NCI-H1694 treated with DMSO at 0.1 percent for 48 hours (cell line): ENCODE results near the gene MAN1C1.

Experiments
- DNase-seq: peaks from one replicate; lab custom pipeline; 2025; lab: John Stamatoyannopoulos, UW

MAN1C1 gene

DNA sequence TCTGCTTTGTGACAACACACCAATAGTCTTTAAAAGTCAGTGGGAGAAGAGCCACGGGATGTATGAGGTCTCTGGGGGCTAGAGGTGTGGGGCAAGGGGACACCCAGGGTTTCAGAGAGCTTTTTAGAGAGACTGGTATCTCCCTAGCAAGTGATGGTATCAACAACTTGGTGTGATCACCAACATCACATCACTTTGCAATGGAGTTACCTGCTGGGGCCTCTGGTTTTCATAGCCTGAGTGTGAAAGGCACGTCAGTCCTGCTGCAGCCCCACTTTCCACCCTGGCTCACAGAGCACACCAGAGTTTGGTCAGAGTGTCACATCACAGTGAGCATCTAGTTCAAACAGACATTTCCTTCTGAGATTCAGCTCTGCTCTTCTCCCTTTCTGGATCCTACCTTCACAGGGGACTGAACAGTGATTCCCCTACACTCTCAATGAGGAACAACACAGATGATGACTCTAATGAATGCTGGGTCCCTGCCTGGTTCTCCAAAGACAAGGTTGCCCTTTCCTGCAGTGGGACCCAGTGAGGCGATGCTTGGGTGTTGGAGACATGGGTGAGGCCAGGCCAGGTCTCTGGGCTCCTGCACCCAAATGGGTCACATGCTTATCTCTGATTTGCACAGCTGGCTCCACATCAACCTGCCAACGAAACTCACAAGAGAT, 2.0 kb upstream of the MAN1C1 start:
- no peak for DNase-seq

DNA sequence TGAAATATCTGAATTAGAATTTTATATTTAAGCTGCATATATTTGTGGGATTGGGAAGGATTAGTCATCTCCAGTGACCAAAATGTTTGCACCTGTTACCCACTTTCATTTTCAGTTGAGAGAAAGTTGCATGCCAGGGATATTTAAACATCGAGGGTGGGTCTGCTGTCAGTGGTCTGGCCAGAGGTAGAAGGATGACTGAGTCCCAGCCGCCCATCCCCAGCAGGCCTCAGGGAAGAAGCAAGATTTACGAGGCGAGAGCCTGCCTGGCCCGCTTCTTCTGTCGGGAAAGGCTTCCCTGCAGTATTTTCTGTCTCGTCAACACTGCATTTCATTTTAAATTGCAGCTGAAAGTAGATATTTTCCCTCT, 1.4 kb upstream of the MAN1C1 start:
- no peak for DNase-seq

DNA sequence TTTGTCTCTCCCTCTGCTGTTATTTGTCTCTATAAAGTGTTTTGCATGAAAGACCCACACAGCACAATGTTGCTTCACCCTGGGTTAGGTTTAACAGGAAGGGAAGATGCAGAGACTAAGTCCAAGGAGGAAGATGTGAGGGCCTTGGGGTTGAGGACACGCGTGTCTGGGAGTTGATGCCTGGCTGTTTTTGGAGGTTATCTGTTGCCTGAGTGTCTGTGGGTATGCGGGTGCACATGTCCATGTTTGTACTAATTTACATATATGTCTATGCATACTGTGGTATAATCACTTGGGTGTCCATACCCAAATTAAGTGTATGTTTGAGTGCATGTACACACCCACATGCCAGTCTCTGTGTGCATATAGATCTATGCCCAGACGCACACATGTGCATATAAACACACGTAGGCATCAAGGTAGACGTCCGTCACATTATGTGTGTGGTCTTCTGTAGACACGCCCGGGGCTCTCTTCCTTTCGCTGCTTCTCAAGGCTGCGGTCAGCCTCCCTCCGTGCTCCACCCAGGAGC, 962 bp upstream of the MAN1C1 start:
- DNase-seq, result no peak

DNA sequence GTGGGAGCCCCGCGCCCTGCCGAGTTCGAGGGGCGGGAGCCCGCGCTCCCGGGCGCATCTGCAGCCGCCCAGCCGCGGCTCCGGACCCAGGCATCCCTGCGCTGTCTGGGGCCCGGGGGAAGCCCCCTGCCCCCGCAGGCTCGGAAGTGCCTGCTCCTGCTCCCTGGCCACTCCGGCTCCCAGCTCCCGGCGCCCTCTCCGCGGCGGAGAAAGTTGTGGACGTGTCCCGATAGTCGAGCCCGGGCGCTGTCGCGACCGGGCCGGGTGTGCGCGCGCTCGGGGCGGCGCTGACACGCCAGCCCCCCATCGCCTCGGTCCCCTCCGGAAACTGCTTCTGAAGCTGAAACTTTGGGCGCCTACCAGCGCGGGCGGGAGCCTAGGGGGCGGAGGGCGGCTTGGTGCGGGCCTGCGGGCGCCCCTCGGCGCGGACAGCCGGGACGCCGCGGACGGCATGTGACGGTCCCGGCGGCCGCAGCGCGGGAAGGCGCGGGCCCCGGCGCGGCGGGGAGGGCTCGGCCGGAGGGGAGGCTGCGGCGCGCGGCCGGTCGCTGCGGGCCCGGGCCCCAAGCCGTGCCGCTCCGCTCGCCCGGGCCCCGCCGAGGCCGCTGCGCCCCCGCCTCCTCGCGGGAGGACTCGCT, 515 bp downstream of the MAN1C1 start:
- no peak for DNase-seq

DNA sequence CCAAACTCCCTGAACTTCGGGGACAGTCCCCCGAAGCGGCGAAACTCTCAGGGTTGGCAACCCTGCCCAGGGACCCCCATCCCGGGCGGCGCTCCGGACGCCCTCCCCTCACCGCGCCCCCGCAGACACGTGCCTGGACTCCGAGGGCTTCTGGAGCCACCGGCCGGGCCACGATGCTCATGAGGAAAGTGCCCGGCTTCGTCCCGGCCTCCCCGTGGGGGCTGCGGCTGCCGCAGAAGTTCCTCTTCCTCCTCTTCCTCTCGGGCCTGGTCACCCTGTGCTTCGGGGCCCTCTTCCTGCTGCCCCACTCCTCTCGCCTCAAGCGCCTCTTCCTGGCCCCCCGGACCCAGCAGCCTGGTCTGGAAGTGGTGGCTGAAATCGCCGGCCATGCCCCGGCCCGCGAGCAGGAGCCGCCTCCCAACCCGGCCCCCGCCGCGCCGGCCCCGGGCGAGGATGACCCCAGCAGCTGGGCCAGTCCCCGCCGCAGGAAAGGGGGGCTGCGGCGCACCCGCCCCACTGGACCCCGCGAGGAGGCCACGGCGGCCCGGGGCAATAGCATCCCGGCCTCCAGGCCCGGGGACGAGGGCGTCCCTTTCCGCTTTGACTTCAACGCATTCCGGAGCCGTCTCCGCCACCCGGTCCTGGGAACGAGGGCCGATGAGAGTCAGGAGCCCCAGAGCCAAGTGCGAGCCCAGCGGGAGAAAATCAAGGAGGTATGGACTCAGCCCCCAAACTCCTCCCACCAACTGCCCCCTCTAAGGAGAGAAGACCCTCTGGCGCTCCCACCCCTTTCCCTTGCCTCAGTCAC, 1.2 kb downstream of the MAN1C1 start:
- no peak for DNase-seq

DNA sequence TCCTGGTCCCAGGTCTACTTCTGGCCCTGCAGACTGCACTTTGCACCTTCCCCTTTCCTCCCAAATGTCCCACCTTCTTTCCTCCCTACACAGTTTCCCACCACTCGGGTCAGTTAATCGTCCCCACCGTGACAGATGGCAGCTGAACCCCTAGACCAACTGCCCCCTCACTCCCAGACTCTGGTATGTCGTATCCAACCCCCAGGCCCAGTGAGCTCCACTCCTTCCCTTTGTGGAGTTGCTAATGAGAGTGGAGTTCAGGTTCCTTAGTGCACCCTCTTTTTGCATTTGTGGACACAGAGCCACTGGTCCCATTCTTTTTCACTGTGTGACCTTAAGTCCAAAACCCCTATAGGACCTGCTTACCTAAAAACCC, 1.8 kb downstream of the MAN1C1 start:
- DNase-seq, result no peak

DNA sequence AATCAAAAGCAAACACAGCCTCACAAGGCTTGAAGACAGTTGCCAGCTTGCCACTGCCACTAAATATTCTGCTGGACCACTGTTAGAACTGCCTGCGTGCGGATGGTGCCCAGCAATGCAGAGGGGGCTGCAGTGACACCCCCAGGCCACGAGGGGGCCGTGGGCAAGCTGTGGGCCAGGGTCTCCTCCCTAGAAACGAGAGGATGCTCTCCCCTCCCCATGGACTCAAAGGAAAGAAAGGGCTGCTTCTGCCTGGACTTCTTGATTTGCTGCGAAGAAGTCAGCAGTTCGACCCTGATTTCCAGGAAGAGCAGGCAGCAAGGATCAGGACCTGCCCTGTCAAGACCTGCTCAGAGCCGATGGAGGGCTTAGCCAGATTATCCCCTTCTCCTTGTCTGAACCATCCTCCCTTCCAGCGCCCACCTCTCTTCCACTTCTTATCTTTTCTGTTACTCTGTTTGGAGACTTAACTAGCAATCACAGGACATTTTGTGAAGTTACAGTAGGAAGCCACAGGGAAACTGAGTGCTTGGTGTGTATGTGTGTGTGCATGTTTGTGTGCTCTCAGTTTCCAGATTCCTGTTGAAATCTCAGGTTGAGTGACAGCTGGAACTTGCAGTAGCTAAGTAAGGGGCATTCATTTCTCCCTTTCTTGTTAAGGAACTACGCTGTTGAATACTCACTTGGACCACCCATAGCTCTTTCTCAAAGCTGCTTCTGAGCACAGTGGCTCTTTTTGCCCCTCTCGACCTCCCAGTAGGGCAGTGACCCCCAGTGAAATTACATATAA, 2.7 kb downstream of the MAN1C1 start:
- peak; percentile 56 for DNase-seq

DNA sequence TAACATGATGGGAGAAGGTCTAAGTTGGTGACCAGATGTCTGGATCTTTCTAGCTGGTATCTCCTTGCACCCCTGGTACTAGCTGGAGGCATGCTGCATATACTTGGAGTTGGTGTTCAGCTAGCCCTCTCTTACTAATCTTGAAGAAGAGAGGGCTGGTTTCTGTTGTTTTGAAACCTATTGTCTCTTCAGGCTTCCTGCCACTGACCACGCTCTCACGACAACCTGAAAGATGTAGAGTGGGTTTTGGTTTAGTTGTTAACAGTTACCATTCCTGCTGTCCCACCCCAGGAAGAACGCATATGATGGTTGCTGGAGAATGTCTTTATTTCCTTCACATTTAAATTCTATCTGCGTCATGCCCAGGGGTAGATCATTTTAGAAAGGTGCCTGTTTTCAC, 3.6 kb downstream of the MAN1C1 start:
- no peak for DNase-seq

DNA sequence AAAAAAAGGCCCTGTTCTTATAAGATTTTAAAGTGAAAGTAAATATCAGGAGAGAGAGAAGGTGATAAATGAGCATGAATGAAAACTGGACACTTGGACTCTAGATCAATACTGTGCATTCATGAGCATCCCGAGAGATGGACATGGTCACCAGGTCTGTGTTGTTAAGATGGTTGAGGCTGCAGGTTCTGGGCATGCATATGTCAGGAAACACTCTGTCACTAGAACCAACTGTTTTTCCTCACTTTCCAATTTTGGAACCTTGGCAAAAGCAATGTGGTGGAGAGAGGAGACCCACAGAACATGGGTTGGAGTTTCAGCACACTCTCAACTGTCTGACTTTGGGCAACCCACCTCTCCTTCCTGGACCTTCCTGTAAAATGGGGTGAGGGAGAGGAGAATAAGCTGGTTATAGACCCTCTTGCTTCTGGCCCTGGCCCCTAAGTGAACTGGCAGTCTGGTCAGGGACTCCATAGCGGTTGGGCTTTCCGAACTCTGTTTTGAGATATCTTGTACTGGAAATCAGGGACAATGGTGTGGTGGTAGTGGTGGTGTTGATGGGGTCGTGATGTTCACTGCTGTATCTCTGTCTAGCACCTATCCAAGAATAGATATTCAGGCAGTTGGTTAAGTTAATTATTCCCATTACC, 4.2 kb downstream of the MAN1C1 start:
- DNase-seq, result no peak

DNA sequence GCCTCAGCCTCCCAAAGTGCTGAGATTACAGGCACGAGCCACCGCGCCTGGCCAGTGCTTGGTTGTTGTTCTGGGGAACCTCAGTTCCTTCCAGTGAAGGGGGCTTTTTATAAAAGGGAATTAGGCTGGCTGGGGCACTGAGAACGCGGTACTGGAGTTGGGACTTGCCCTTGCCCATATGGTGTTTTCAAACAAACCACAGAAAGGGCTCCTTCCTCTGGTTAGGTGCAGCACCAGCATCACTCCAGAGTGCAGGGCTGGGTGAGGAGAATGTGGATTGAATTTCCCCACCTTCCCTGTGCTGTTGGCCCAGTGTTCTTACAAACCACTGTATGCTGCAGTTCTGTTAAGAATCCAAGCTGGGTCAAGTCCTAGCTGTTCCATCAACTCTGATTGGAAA, 5.3 kb downstream of the MAN1C1 start:
- peak; percentile 33 for DNase-seq

DNA sequence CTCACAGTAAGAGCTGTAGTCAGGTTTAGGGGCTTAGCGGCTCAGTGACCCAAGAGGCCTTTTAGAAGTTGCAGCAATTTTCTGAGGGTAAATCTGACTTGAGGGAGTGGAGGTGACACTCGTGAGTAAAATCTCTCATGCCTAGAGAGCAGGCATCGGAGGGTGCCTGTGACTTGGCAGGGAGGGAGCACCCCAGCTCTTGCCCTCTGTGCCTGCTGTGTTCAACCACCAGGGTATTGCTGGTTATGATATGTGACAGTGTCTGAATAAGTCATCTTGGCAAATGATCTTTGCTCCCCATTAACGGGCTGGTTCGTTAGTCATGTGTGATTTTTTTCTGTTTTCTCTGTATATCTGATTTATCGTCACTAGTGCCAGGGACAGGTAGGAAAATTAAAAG, 5.9 kb downstream of the MAN1C1 start:
- DNase-seq, result no peak

DNA sequence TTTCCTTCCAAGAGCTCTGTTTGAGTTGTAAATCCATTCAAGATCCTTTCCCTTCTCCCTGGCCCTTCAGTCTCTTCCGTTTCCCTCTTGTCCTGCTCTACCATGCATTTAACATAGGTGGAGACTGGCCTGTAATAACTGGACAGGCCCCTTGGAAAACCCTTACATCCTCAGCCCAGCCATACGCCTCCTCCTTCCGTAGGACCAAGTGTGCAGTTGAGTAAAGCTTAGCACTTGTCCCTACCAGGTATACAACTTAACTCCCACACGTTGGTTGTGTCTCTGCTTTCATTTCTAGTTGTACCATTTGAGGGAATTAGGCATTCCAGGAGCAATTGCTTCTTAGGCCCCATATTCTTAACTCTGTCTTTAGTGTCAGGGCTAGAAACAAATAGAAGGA, 6.4 kb downstream of the MAN1C1 start:
- DNase-seq, result no peak

DNA sequence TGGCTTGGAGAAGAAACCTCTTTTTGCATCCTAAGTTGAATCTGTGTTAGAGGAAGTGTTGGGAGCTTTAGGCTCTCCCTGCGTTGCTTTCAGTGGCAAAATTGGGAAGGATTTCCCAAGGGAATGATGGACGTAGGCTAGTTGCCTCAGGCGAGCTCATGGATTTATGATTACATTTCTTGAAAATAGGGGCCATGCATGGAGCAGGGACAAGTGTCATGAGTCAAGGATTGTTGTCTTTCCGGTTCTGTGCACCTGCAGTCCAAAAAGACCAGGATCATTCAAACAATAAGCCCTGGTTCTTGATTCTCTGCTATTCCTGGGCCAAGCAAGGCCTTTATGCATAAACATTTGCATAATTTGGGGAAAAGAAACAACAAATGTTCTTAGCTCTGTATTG, 7.1 kb downstream of the MAN1C1 start:
- DNase-seq, result no peak

DNA sequence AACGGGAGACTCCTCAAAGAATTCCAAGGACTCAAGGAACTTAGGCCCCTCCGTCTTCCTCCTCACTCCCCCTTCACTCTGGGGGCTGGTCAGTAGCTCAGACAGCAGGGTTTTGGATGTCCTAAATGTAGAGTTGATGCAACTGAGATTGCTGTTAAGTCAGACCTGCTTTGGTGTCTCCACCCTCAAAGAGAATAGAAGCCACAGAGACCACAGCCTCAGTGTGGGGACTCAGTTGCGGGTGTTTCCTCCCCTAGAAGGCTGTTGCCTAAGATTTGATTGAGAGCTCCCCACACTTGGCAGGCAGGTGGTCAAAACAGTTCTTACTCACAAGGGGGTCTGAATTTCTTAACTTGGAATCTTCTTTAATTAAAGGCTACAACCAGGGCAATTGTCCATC, 7.6 kb downstream of the MAN1C1 start:
- no peak for DNase-seq

DNA sequence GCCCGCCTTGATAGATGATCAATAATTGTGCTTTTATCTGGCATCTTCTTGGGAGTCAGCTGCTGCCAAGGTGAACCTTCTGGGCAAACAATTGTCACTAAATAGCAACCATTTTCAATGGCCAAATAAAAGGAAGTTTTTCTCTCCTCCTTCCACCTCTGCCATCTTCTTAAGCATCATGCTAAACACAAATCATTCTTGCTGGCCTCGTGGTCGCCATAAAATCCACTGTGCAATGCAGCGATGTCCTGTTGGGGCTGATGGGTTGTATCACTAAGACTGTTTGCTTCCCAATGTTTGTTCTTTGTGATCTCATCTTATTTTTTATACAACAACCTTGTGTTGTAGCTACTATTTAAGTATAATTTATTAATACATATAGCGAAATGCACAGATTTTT, 8.0 kb downstream of the MAN1C1 start:
- no peak for DNase-seq

DNA sequence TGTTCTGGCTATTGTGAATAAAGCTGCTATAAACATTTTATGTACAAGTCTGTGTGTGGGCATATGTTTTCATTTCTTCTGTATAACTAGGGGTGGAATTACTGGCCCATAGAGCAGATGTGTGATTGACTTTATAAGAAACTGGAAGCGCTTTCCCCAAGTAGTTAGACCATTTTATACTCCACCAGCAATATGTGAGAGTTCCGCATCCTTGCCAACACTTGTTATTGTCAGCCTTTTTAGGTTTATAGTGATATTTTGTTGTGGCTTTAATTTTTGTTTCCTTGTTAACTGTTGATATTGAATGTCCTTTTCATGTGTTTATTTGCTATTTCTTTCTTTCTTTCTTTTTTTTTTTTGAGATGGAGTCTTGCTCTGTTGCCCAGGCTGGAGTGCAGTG, 9.4 kb downstream of the MAN1C1 start:
- no peak for DNase-seq

DNA sequence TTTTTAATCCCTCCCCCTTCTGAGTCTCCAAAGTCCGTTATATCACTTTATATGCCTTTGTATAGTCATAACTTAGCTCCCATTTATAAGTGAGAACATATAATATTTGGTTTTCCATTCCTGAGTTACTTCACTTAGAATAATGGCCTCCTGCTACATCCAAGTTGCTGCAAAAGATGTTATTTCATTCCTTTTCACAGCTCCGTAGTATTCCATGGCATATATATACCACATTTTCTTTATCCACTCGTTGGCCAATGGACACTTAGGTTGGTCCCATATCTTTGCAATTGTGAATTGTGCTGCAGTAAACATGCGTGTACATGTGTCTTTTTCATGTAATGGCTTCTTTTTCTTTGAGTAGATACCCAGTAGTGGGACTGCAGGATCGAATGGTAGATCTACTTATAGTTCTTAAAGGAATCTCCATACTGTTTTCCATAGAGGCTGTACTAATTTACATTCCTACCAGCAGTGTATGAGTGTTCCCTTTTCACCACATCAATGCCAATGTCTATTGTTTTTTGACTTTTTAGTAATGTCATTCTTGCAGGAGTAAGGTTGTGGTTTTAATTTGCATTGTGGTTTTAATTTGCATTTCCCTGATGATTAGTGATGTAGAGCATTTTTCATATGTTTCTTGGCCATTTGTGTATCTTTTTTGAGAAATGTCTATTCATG, 12.3 kb downstream of the MAN1C1 start:
- no peak for DNase-seq

DNA sequence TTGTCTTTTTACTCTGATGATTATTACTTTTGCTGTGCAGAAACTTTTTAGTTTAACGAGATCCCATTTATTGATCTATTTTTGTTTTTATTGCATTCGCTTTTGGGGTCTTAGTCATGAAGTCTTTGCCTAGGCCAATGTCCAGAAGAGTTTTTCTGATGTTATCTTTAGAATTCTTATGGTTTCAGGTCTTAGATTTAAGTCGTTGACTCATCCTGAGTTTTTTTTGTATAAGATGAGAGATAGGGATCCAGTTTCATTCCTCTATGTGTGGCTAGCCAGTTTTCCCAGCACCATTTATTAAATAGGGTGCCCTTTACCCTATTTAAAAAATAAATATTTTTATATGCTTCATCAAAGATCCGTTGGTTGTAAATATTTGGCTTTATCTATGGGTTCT, 13.2 kb downstream of the MAN1C1 start:
- DNase-seq, result no peak

DNA sequence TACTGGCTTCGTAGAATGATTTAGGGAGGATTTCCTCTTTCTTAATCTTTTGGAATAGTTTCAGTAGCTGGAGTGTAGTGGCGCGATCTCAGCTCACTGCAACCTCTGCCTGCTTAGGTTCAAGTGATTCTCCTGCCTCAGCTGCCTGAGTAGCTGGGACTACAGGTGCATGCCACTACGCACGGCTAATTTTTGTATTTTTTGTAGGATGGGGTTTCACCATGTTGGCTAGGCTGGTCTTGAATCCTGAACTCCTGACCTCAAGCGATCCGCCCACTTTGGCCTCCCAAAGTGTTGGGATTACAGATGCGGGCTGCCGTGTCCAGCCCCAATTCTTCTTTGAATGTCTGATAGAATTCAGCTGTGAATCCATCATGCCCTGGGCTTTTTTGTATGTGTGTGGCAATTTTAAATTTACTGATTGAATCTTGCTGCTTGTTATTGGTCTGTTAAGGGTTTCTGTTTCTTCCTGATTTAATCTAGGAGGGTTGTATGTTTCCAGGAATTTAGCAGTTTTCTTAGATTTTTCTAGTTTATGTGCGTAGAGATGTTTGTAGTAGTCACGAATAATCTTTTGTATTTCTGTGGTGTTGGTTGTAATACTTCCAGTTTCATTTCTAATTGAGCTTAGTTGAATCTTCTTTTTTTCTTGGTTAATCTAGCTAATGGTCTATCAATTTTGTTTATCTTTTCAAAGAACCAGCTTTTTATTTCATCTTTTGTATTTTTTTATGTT, 15.3 kb downstream of the MAN1C1 start:
- DNase-seq, result no peak

DNA sequence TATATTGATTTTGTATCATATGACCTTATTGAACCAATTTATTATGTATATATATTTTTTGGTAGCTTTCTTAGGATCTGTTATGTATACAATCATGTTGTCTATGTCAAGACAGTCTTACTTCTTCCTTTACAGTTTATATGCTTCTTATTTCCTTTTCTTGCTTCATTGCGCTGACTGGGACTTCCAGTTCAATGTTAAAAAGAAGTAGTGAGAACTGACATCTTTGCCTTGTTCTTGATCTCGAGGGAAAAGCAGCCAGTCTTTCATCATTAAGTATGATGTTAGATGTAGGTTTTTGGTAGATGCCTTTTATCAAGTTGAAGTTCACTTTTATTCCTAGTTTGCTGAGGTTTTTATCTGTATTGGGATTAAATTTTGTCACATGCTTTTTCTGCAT, 17.5 kb downstream of the MAN1C1 start:
- no peak for DNase-seq

DNA sequence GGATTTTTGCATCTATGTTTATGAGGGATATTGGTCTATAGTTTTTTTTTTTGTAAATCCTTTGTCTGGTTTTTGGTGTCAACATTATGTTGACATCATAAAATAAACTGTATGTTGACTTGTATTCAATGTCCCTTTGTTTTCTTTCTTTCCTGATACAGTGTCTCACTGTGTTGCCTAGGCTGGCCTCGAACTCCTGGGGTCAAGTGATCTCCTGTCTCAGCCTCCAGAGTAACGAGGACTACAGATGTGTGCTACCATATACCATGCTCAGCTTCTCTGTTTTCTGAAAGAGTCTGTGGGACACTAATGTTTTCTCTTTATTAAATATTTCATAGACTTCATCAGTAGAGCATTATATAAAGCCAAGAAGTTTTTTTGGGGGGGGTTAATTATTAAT, 18.3 kb downstream of the MAN1C1 start:
- DNase-seq, result no peak
